Neural progenitor cell (in vitro differentiated cells): ENCODE results near the gene HIRA. TPM values are rescaled to one million over a fixed set of nuclear protein-coding genes. Genes with fewer than 3 reads are reported as not detected.

ENCODE experiments used
- DNase-seq: peaks from one replicate; pipeline ENCODE4 v3.0.0-alpha.2; 2016; ENCODE audit warnings: low spot score
- H2AFZ ChIP-seq: fragments of 200-600 bp; sonication (generic); replicated peaks from 2 replicates; pipeline ENCODE4 v1.6.1; 2016; ENCODE audit warnings: antibody characterized with exemption
- H3F3A ChIP-seq: fragments of 200-600 bp; sonication (generic); 2 replicates; pipeline ENCODE4 v1.6.1; 2016; ENCODE audit warnings: antibody characterized with exemption, low read depth
- H3K27ac ChIP-seq: fragments of 200-600 bp; sonication (generic); 2 replicates; pipeline ENCODE4 v1.5.1; 2016; ENCODE audit warnings: mild to moderate bottlenecking
- H3K27me3 ChIP-seq: fragments of 200-600 bp; sonication (generic); 2 replicates; pipeline ENCODE4 v1.6.1; 2016; ENCODE audit warnings: mild to moderate bottlenecking, moderate library complexity
- H3K36me3 ChIP-seq: fragments of 200-600 bp; sonication (generic); 2 replicates; pipeline ENCODE4 v1.5.1; 2016
- H3K4me1 ChIP-seq: fragments of 200-600 bp; sonication (generic); 2 replicates; pipeline ENCODE4 v1.6.1; 2016; ENCODE audit warnings: mixed run types
- H3K4me2 ChIP-seq: fragments of 200-600 bp; sonication (generic); 2 replicates; pipeline ENCODE4 v1.6.1; 2016
- H3K4me3 ChIP-seq: fragments of 200-600 bp; sonication (generic); 2 replicates; pipeline ENCODE4 v1.5.1; 2016
- H3K79me2 ChIP-seq: fragments of 200-600 bp; sonication (generic); 2 replicates; pipeline ENCODE4 v1.6.1; 2016; ENCODE audit warnings: low read depth
- H3K9ac ChIP-seq: fragments of 200-600 bp; sonication (generic); 2 replicates; pipeline ENCODE4 v1.6.1; 2016
- H3K9me3 ChIP-seq: fragments of 200-600 bp; sonication (generic); 2 replicates; pipeline ENCODE4 v1.5.1; 2016; ENCODE audit warnings: low read depth
- H4K20me1 ChIP-seq: fragments of 200-600 bp; sonication (generic); 2 replicates; pipeline ENCODE4 v1.6.1; 2016; ENCODE audit warnings: low read depth
- H3K27ac Mint-ChIP-seq: 3 replicates; pipeline ENCODE4 v1.8.0; 2021; ENCODE audit warnings: mixed read lengths
- H3K27me3 Mint-ChIP-seq: 2 replicates; pipeline ENCODE4 v1.8.0; 2022; ENCODE audit warnings: low read depth, mild to moderate bottlenecking, inconsistent platforms, moderate library complexity, mixed read lengths; ENCODE audit not compliant: insufficient read depth
- H3K36me3 Mint-ChIP-seq: 3 replicates; pipeline ENCODE4 v1.8.0; 2021; ENCODE audit warnings: mixed read lengths
- H3K4me1 Mint-ChIP-seq: 3 replicates; pipeline ENCODE4 v1.8.0; 2021; ENCODE audit warnings: mixed read lengths
- H3K4me3 Mint-ChIP-seq: 3 replicates; pipeline ENCODE4 v1.8.0; 2021; ENCODE audit warnings: mild to moderate bottlenecking, moderate library complexity, mixed read lengths
- H3K9me3 Mint-ChIP-seq: 3 replicates; pipeline ENCODE4 v1.8.0; 2020; ENCODE audit warnings: mixed read lengths
- CTCF ChIP-seq: fragments of 200-600 bp; sonication (generic); IDR thresholded peaks from 2 replicates; pipeline ENCODE4 v1.5.1; 2017; ENCODE audit warnings: antibody characterized with exemption, mild to moderate bottlenecking
- EZH2 ChIP-seq: fragments of 200-600 bp; sonication (generic); IDR thresholded peaks from 2 replicates; pipeline ENCODE4 v1.6.1; 2017; ENCODE audit warnings: antibody characterized with exemption, mild to moderate bottlenecking, moderate library complexity
- EZH2phosphoT487 ChIP-seq: fragments of 200-600 bp; sonication (generic); IDR thresholded peaks from 2 replicates; pipeline ENCODE4 v1.6.1; 2017; ENCODE audit warnings: antibody characterized with exemption
- total RNA-seq: library from RNA; depleted of rRNA; stranded (reverse); fragments of >200 nt; gene quantifications from 2 replicates; pipeline ENCODE4 v1.2.3, GENCODE V29; 2015; ENCODE audit warnings: low replicate concordance

Gene HIRA
- total RNA-seq, 1 donor from 2014 or later, result 18.9 TPM

- Mint-ChIP-seq H3K4me3 (no peak overlapping the region), H3K9me3 (no peaks in the 10 kb centered on the region), H3K4me1 (no peaks in the 10 kb centered on the region), H3K27ac (no peak overlapping the region), H3K27me3 (no peaks in the 10 kb centered on the region), H3K36me3 (peaks cover 19% of the 10 kb centered on the region)
- H3F3A ChIP-seq, result no peaks in the 10 kb centered on the region
- H3K79me2 ChIP-seq, result no peaks in the 10 kb centered on the region
- H3K27me3 ChIP-seq, result no peaks in the 10 kb centered on the region
- H3K4me2 ChIP-seq, result no peak overlapping the region
- H3K9ac ChIP-seq, result no peak overlapping the region
- no peaks in the 10 kb centered on the region for H3K36me3 ChIP-seq
- H3K9me3 ChIP-seq, result no peaks in the 10 kb centered on the region
- no peak overlapping the region for H3K4me3 ChIP-seq
- no peaks in the 10 kb centered on the region for H3K4me1 ChIP-seq
- TF ChIP-seq CTCF (no peak), EZH2phosphoT487 (no peak), EZH2 (no peak)
- H3K27ac ChIP-seq, result no peak overlapping the region
- H2AFZ ChIP-seq, result no peak overlapping the region
- DNase-seq, result no peak
- H4K20me1 ChIP-seq, result no peaks in the 10 kb centered on the region
These were observed 71.8 kb downstream of the HIRA start for GRCh38 chr22:19359554-19360299.

GRCh38 chr22:19358703-19359553 lies 72.6 kb downstream of the HIRA start:
- Mint-ChIP-seq H3K4me3 (no peak overlapping the region), H3K4me1 (no peaks in the 10 kb centered on the region), H3K27me3 (no peaks in the 10 kb centered on the region), H3K36me3 (peaks cover 17% of the 10 kb centered on the region), H3K9me3 (no peaks in the 10 kb centered on the region), H3K27ac (no peak overlapping the region)
- no peak overlapping the region for H3K4me3 ChIP-seq
- H3K9ac ChIP-seq, result no peak overlapping the region
- H3K27me3 ChIP-seq, result no peaks in the 10 kb centered on the region
- no peak overlapping the region for H3K4me2 ChIP-seq
- H2AFZ ChIP-seq, result no peak overlapping the region
- TF ChIP-seq CTCF (no peak), EZH2phosphoT487 (no peak), EZH2 (no peak)
- no peaks in the 10 kb centered on the region for H4K20me1 ChIP-seq
- no peak overlapping the region for H3K27ac ChIP-seq
- DNase-seq, result no peak
- H3K9me3 ChIP-seq, result no peaks in the 10 kb centered on the region
- H3F3A ChIP-seq, result no peaks in the 10 kb centered on the region
- no peaks in the 10 kb centered on the region for H3K4me1 ChIP-seq
- H3K79me2 ChIP-seq, result no peaks in the 10 kb centered on the region
- H3K36me3 ChIP-seq, result no peaks in the 10 kb centered on the region

- no peaks in the 10 kb centered on the region for H3K4me1 Mint-ChIP-seq
- no peaks in the 10 kb centered on the region for H3K36me3 ChIP-seq
These were observed 73.3 kb downstream of the HIRA start for GRCh38 chr22:19358195-19358594.

More at GRCh38 chr22:19358195-19358594, 73.3 kb downstream of the HIRA start:
- Histone ChIP-seq H4K20me1 (no peaks in the 10 kb centered on the region), H2AFZ (no peak overlapping the region), H3K4me1 (no peaks in the 10 kb centered on the region), H3K4me3 (no peak overlapping the region), H3K9ac (no peak overlapping the region), H3K27ac (no peak overlapping the region), H3F3A (no peaks in the 10 kb centered on the region), H3K9me3 (no peaks in the 10 kb centered on the region), H3K79me2 (no peaks in the 10 kb centered on the region), H3K4me2 (no peak overlapping the region), H3K27me3 (no peaks in the 10 kb centered on the region)
- Mint-ChIP-seq H3K4me3 (no peak overlapping the region), H3K36me3 (peaks cover 15% of the 10 kb centered on the region), H3K27ac (no peak overlapping the region), H3K27me3 (no peaks in the 10 kb centered on the region), H3K9me3 (no peaks in the 10 kb centered on the region)
- TF ChIP-seq EZH2, result no peak
- TF ChIP-seq EZH2phosphoT487, result no peak
- TF ChIP-seq CTCF, result no peak
- no peak for DNase-seq
